Activated CD4-positive, alpha-beta T cell treated with anti-CD3 and anti-CD28 coated beads, Interleukin-2, amount 50 U/mL, for 24 hours (primary cell): ENCODE measurements around the gene GTF3C1.

Experiments
- DNase-seq, 2 donors: peaks; one replicate each; pipeline ENCODE4 v3.0.0-alpha.2; 2020; ENCODE audit warnings: low read depth in 1 of 2, low spot score in 1 of 2

The GTF3C1 gene

DNA sequence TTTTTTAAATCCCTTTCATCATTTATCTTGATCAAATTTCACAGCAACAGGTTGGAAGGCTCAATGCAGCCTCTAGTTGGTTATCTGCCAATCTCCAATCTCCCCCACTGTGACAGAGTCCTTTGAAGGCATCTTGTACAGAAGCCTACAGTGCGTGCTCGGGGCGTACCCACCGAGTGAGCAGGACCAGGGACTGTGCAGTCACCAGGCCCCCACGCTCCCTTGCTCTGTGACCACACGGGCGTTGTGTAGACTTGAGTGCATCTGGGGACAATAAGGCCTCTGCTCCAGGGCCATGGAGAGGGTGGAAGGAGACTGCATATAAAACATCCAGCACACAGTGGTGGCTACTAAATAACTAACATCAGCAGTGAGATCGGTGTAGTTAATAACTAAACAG lies 63.4 kb downstream of the GTF3C1 start:
- no peak for DNase-seq

DNA sequence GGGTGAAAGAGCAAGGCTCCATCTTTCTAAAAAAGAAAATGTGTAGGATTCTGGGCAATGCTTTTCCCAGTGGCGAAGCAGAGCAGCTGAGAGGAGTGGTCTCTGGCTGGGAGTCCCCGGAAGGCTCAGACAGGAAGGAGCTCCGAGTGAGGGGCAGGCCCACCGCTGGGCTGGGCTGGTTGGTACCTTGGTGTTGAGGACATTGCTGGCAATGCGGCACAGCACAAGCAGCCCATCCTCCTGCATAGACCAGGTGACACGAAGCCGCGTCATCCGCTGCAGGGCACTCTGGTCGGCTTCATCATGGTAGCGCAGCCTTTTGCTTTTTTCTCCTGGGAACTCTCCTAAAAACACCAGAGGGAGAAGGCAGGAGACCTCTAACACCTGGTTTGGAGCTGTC lies 63.9 kb downstream of the GTF3C1 start:
- DNase-seq: no peak

DNA sequence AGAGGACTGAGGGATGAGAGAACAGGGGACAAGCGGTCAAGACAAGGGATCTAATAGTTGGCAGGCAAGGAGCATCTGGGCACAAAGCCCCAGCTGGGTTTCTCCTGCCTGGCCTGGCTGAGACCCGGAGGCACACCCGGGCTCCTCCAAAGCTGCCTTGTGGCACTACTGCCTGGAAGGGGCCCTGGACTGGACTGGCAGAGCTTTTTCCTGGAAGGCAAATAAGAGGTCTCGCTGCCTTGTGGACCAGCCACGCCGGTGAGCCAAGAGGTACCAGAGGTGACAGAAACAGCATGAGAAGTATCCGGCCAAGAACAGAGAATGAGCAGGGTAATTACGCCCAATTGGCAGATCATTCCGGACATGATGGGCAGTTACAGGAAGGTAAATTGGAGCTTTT lies 64.6 kb downstream of the GTF3C1 start:
- no peak for DNase-seq

DNA sequence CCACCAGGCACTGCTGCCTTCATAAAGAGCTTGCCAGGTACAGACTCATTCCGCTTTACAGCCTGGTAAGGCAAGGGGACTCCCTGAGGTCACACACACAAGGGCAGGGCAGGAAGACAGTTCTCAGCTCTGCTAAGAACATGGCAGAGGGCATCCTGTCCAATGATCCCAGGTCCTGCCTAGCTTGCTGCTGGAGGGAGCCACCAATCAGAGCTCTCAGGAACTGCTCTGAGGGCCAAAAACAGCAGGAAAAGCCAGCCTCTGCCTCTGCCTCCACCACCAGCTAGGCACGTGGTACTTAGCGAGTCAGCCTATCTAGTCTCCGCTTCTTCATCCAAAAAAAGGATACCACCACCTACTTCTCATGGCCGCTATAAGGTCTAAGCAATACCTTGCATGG lies 66.1 kb downstream of the GTF3C1 start:
- DNase-seq: no peak

DNA sequence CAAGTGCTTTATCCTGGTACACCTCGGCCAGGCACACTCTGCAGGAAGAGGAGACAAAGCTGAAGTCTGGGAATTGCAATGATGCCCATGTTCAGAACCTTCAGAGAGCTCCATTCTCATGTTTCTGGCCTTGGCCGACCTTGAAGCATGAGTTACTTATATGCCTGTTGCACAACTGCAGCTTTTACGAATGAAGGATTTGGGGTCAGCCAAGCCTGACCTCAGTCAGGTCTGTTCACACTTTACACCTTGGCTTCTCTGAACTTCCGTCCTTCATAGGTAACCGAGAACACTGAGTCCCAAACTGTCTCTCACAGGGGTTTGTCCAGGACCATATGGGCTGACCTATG lies 66.7 kb downstream of the GTF3C1 start:
- no peak for DNase-seq

DNA sequence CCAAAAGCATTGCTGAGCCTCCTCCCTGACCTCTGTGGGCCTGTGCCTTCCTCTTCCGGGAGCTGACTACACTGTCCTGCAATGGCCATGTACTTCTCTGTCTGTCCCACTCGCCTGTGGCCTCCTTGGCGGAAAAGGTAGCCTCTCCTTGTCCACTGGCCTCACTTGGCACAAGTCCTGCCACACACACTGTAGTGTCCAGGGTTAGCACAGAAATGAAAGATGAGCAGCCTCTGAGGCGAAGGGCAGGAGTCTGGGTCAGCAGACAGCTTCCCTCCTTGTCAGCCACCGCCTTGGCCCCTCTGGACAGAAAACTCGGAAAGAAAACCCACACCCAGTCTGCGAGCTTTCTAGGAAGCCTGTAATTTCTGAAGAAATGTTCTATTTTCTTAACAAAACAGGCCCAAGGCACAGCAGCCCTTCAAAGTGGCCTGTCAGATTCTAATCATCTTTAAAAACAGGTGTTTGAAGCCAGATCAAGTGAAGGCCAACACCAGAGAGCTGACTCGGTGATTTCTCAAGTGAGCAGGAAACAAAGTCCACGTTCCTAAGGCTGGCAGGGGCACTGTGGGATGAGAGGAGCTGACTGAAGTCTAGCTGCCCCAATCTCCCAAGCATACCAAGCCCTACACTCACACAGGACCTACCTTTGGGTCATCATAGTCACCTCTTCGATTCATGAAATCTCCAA lies 67.2 kb downstream of the GTF3C1 start:
- no peak for DNase-seq

DNA sequence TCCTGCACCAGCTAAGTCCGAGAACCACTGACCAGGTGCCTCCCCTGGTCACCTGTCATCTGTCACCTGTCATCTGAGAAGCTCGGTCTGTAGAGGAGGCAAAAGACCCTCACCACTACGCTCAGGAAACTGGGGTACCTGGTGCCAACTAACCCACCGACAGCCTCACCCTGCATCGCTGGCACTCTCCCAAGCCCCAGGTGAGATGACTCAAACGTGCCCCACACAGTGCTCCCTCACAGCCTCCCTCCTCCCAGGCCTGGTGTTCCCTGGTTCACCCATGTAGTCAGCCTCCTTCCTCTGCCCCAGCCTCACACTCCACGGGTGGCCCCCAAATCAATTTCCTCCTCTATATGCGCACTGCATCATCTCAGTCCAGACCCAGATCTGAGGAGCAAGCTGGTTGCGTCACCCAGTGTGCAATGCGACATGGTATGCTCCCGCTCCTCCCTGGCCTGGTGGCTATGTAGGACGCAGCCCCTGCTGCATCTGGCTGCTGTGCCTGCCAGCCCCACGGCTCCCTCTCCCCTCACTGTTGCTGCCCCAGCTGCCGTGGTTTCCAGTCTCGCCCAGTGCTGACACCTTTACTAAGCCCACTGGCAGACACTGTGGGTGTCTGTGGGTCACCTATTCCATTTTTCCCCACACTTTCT lies 68.3 kb downstream of the GTF3C1 start:
- no peak for DNase-seq

DNA sequence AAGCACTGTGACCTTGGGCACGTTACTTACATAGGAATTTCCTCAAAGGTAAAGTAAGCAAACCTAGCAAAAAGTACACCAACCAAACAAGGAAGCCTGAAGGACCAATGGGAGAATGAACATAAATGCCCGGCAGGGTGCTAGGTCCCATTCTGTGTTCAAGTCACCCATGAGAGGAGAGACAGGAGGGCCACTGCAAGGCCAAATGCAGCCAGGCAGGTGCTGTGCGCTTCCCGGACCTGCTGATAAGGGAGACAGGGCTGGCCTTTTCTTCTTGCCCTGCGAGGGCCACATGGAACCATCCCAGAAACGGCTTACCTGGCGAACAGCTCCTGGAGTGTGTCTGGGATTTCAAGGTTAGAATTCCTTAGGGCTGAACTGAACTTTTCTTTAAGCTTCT lies 69.0 kb downstream of the GTF3C1 start:
- DNase-seq: no peak

DNA sequence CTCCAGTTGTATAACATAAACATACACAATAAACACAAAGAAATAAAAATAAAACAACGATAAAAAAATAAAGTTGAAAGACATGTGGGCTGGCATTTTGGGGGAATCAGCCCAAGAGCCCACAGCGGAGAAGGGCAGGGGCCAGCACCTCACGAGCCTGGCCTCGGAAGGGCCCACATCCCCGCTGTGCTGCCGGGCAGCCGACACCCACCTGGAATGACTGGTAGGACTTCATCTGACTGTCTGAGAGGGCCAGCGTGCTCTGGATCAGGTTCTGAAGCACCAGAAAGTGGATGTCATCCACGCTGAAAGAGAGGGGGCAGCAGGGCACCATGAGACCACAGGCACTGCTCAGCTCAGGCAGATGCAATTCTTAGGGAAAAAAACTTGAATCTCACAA lies 73.5 kb downstream of the GTF3C1 start:
- DNase-seq: no peak

DNA sequence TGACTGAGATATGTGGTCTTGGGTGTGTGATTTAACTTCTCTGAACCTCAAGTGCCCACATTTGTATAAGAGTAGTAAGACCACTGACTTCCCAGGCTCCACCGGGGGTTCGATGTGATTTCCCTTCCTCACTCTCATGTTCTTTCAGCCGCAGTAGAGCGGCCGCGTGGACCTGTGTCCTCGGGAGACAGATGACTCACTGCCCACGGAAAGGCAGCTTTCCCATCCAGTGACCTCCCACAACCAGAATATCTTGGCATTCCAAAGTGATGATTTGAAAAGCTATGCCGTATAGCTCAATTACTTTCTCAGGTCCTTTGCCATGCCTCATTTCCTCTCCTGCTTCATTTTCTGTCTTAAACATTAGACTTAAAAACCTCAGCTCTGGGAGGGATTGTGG lies 74.2 kb downstream of the GTF3C1 start:
- no peak for DNase-seq

DNA sequence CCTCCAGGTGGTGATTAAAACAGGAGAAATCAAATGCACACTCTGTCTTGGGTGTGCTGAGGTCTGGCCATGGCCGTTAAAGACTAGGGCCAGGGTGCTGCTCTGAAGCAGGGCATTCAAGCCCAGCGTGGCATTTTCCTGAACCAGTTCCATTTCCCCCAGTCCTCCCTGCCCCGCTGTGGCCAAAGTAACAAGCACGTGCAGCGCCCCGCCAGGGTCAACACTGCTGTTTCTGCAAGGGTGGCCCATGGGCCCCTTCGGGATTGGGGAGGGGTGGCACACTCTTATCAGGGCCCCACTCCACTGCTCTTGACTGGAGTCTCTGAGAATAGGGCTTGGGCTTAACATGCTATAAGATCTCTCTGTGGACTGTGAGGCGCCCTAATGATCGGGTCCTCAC lies 74.8 kb downstream of the GTF3C1 start:
- DNase-seq: no peak

DNA sequence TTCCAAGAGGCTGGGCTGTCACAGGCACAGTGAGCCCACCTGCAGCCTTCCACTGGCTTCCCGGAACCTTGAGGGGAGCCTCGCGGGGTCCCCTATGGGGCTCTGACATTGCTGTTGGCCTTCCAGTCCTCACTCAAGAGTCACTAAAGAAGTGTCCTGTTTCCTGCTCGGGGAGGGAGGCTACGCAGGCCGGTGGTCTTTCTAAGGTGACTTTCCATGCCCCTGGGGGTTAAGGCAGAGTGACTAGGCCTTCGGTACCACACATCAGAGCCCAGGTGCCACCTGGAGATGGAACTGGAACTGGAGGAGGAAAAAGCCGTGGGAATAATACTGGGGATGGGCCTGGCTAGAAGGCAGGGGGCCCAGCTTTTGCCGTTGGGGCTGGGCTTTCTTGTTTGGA lies 75.7 kb downstream of the GTF3C1 start:
- DNase-seq: no peak

DNA sequence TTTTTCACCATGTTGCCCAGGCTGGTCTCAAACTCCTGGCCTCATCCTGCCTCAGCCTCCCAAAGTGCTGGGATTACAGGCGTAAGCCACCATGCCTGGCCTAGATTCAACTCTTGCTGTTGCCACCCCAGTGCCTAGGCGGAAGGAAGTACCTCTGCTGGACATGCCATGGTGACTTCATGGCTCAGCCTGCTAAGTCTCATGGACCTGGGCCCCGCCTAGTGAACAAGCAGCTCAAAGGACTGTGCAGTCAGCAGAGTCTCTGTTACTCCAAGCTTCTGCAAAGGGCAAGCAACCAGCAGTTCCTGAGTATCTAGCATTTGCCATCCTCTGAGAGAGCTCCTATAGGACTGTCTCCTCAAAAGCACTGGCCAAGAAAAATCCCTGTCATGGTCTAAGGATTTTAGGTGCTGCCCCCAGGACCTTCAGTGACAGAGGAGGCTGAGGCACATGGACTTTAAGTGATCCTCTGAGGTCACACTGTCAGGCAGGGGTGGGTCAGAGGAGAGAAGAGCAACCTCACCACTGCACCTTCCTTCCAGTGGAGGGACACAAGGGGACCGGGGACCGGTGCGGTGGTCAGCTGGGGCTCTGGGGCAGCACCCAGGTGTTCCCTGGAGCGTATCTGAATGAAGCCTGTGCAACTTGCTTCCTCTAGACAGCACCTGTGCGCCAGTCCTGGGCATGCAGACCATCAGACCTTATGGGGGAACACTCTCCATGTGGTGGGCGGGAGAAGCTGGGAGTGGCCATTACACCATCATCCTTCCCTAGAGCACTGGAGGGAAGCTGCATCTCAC lies 76.4 kb downstream of the GTF3C1 start:
- DNase-seq: no peak

DNA sequence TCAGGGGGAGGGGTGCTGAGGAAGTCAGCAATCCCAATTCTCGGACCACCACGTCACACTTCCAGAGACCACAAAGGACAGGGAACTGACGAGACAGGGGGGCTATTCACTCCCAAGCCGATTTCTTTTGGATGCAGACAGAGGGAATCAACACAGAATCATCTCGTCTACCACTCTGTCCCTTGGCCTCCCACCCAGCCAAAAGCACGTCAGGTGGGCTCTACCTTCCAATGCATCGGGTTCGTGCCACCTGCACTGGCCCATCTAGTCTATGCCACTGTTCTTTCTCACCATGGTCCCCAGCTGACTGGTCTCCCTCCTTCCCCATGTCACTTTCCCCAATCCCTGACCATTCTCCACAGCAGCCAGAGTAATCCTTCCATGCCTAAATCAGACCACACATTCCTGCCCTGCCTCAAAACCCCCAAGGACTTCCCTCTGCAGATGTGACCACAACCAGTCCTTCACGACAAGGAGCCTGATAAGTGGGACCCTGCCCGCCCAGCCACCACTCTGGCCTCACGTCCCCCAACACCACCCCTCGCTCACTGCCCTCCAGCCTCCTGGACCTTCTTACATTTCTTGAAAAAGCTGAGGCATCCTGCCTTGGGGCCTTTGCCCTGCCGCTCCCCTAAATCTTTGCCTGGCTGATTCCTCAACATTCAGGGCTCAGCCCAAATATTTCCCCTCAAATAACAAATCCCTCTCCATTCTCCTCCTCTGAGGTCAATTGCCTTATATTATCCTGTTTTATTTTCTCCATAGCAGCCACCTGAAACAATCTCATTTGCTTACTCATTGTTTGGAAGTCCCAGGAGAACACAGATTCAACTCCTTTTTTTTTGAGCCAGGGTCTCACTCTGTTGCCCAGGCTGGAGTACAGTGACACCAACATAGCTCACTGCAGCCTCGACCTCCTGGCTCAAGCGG lies 77.4 kb downstream of the GTF3C1 start:
- DNase-seq: no peak

DNA sequence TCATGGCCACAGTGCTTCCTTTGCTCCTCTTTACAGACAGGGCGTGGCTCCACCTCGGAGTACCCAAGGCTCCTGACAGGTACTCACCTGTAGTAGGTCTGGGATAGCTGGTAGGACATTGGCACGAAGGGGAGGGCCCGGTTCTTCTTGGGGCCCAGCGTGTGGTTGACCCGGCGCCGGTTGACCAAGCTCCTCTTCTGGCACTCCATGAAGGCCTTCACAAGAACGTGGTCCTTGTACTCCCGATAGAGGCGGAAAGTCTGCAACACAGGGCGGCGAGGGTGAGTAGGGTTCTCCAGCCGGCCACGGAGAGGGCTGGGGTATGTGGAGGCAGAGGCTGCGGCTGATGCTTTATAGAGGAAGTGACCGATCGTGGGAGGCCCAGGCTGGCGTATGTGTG lies 78.1 kb downstream of the GTF3C1 start:
- no peak for DNase-seq

DNA sequence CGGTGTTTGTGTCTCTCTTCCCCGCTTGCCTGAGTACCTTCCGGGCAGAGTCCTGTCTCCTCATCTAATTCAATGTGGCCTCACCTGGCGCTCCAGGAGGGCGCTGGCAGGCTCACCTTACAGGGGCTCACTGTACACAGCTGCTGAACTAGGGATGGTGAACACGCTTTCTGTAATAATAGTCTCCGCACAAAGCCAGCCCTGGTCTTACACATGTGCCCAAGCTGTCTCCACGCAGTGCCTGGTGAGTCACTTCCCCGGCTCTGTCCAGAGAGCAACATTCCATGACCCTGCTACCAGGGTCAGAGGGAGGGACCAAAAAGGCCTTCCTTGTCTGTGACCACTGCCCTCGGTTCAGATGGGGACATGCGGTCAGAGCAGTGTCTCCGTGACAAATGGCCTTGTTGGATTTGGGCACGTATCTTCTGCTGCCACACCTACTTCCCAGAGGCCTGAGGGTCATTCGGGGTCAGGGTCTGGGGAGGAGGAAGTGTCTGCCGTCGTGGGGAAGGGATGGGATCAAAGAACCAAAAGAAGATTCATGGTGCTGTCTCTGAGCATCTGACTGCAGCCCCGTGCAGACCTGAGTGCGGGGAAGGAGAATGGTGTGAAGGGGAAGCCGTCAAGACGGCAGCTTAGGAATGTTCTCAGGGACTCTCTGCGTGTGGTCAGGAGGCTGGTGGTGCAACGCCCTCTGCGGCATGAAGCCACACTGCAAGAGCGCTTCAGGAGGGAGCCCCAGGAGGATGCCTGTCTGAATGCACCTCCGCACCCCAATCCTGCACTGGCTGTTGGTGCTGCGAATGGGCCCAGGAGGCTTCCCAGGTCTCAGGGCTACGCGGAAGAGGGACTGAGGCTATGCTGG lies 78.9 kb downstream of the GTF3C1 start:
- DNase-seq: no peak

DNA sequence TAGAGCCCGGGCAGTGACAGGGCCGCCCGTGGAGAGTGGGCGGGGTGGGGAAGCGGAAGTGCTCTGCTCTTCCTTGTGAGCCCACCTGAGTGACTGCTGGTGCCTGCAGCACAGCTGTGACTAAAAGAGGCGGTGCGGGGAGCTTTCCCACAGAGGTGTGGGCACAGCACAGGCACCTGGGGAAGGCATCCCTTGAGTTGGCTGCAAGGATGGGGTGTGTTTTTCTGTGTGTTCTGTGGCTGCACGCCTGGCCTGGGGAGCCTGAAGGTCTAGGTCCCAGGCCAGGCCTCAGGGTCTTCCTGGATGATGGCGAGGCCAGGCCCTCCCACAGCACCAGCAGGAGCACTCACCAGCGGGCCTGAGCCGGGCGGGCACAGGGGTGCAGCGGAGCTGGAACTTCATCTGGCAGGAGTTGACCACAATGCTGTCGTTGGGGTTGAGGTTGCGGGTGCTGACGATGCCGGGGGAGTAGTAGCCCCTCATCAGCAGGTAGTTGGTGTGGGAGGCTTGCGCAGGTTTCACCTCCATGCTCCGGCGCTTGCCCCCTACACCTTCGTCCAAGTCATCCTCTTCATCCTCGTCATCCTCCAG lies 80.7 kb downstream of the GTF3C1 start:
- DNase-seq: no peak

DNA sequence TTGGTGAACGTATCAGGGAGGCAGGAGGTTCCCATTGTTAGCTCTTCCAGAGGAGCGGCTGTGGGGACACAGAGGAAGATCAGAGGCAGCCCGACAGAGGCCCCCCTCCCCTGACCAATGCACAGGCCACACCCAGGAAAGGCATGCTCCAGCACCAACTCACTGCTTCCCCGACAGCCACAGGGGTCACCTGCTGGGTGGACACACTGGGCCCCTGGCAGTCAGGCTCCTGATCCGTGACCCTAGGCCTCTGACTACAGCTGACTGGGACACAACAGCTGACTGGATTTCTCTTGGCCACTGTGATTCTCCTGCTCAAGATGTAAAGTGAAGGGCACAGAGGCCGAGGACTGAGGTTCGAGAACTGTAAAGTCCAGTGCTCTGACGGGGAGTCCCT lies 84.2 kb downstream of the GTF3C1 start:
- DNase-seq: no peak

DNA sequence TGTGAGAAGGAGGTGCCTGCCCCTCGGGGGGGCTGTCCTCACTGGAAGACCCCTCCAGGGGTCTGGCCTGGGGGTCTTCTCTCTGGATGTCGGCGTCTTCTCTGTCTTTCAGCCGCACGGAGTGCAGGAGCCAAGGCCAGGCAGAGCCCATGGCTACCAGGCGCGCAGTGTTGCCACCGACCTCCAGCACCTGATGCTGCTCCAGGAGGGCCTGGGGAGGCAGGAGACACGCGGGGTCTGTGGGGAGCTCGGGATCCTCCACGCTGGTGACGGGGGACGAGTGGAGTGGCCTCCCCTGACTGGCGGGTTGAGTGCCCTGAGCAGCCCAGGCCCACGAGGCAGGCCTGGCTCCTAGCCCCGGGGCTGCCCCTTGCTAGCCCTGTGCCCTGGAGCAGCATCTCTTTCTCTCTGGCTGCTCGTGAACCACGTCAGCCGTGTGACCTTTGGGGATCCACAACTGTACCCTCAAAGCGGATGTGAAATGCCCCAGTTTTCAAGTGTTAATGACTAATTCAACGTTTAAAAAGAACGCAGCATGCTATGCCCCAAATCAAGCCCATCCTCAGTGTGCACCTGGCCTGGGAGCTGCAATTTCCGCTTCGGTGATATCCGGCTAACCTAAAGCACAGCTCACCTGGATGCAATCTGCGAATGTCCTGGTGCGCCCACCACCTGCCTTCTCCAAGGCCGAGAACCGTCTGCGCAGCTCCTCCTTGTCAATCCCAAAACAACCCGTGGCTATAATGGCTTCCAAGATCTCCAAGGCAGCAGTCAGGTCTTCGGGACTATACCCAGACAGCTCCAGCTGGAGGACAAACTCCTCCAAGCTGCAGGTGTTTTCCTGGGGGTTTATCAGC lies 84.9 kb downstream of the GTF3C1 start:
- DNase-seq: no peak
